PC-9 (cell line): ENCODE data around the gene KLK4. TPM values are rescaled to one million over a fixed set of nuclear protein-coding genes. Genes with fewer than 3 reads are reported as not detected.

Experiments
- BruUV-seq: library from RNA; stranded (reverse); fragments of 400-500 nt; replicated peaks from 2 replicates; lab custom pipeline; 2021; lab: Mats Ljungman, UMichigan
- CTCF ChIA-PET: fragments of 300-600 bp; sonication (Branson Sonifier 250); formaldehyde crosslinking; loops from one replicate; lab custom pipeline; 2022; ENCODE audit warnings: antibody characterized with exemption; lab: Charles Lee
- POLR2A ChIA-PET: fragments of 300-600 bp; sonication (Branson Sonifier 250); formaldehyde crosslinking; loops from one replicate; lab custom pipeline; 2022; ENCODE audit warnings: antibody characterized with exemption; ENCODE audit not compliant: unreplicated experiment; lab: Charles Lee
- DNase-seq, 2 experiments: peaks; one replicate each; pipeline versions ENCODE4 v3.0.0 to v3.0.0-alpha.2; 2015 to 2022; ENCODE audit warnings: mixed read lengths in 1 of 2
- H2AFZ ChIP-seq: fragments of 200-600 bp; sonication (generic); 2 replicates; pipeline ENCODE4 v1.8.1; 2017; ENCODE audit warnings: antibody characterized with exemption
- H3F3A ChIP-seq: fragments of 200-600 bp; sonication (generic); 2 replicates; pipeline ENCODE4 v1.8.1; 2017; ENCODE audit warnings: antibody characterized with exemption, mild to moderate bottlenecking, low read depth; ENCODE audit not compliant: insufficient read depth
- H3K27ac ChIP-seq: fragments of 200-600 bp; sonication (generic); 2 replicates; pipeline ENCODE4 v1.6.1; 2016; ENCODE audit warnings: mixed run types
- H3K27me3 ChIP-seq: fragments of 200-600 bp; sonication (generic); 2 replicates; pipeline ENCODE4 v1.6.1; 2016; ENCODE audit warnings: low read depth, mixed run types; ENCODE audit not compliant: insufficient read depth
- H3K36me3 ChIP-seq: fragments of 200-600 bp; sonication (generic); 2 replicates; pipeline ENCODE4 v1.6.1; 2016; ENCODE audit warnings: low read depth, mixed run types
- H3K4me1 ChIP-seq: fragments of 200-600 bp; sonication (generic); replicated peaks from 2 replicates; pipeline ENCODE4 v1.6.1; 2016; ENCODE audit warnings: mixed run types; ENCODE audit not compliant: insufficient read depth
- H3K4me2 ChIP-seq: fragments of 200-600 bp; sonication (generic); 2 replicates; pipeline ENCODE4 v1.6.1; 2017; ENCODE audit warnings: mixed run types
- H3K4me3 ChIP-seq: fragments of 200-600 bp; sonication (generic); 2 replicates; pipeline ENCODE4 v1.6.1; 2016; ENCODE audit warnings: mixed run types
- H3K79me2 ChIP-seq: fragments of 200-600 bp; sonication (generic); 2 replicates; pipeline ENCODE4 v1.6.1; 2017; ENCODE audit warnings: low read depth, mixed run types
- H3K9me2 ChIP-seq: fragments of 200-600 bp; sonication (generic); 2 replicates; pipeline ENCODE4 v1.8.1; 2017; ENCODE audit warnings: mild to moderate bottlenecking; ENCODE audit not compliant: insufficient read depth
- H3K9me3 ChIP-seq: fragments of 200-600 bp; sonication (generic); 2 replicates; pipeline ENCODE4 v1.8.1; 2016; ENCODE audit warnings: low read depth; ENCODE audit not compliant: insufficient read depth
- H4K20me1 ChIP-seq: fragments of 200-600 bp; sonication (generic); 2 replicates; pipeline ENCODE4 v1.8.1; 2017; ENCODE audit not compliant: insufficient read depth
- EZH2 ChIP-seq: fragments of 200-600 bp; sonication (generic); IDR thresholded peaks from 2 replicates; pipeline ENCODE4 v1.8.0; 2017; ENCODE audit warnings: antibody characterized with exemption, low read depth
- intact Hi-C: fragments of 100-400 bp; cut with micrococcal nuclease; formaldehyde crosslinking; loops from one replicate; pipeline ENCODE4 v1.10.0; 2022; ENCODE audit not compliant: unreplicated experiment
- total RNA-seq: library from RNA; stranded (reverse); gene quantifications from 2 replicates; pipeline ENCODE4 v1.2.3, GENCODE V29; 2021
- TF ChIP-seq, protein P1 (sequence below): fragments of 200-600 bp; sonication (generic); conservative IDR thresholded peaks from 2 replicates; pipeline ENCODE4 v1.6.1; 2017; ENCODE audit warnings: mixed run types, antibody characterized with exemption, mild to moderate bottlenecking, moderate library complexity

KLK4 gene
- total RNA-seq, 1 experiment from 2014 or later: not detected

GRCh38 chr19:50858886-50859285, 52.3 kb downstream of the KLK4 start:
- no TSS peak for BruUV-seq

DNA sequence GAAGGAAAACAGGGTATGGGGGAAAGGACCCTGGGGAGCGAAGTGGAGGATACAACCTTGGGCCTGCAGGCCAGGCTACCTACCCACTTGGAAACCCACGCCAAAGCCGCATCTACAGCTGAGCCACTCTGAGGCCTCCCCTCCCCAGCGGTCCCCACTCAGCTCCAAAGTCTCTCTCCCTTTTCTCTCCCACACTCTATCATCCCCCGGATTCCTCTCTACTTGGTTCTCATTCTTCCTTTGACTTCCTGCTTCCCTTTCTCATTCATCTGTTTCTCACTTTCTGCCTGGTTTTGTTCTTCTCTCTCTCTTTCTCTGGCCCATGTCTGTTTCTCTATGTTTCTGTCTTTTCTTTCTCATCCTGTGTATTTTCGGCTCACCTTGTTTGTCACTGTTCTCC, 53.8 kb downstream of the KLK4 start:
- intact Hi-C loops: no loop called here
- Histone ChIP-seq H3K9me2 (no peaks in the 10 kb centered on the region), H3K27me3 (peaks cover 96% of the 10 kb centered on the region), H3K9me3 (no peaks in the 10 kb centered on the region; the same call in 1 of the 2 replicates), H3K4me3 (no peak overlapping the region), H3K4me2 (no peak overlapping the region), H3K36me3 (no peaks in the 10 kb centered on the region), H3K79me2 (no peaks in the 10 kb centered on the region), H3K27ac (no peak overlapping the region), H3F3A (no peaks in the 10 kb centered on the region), H4K20me1 (no peaks in the 10 kb centered on the region), H3K4me1 (no peaks in the 10 kb centered on the region), H2AFZ (no peak overlapping the region)
- no peak for DNase-seq
- no TSS peak for BruUV-seq
- ChIA-PET CTCF (no interaction called here), POLR2A (no interaction called here)
- no peak for TF ChIP-seq EZH2
- TF ChIP-seq, protein P1, sequence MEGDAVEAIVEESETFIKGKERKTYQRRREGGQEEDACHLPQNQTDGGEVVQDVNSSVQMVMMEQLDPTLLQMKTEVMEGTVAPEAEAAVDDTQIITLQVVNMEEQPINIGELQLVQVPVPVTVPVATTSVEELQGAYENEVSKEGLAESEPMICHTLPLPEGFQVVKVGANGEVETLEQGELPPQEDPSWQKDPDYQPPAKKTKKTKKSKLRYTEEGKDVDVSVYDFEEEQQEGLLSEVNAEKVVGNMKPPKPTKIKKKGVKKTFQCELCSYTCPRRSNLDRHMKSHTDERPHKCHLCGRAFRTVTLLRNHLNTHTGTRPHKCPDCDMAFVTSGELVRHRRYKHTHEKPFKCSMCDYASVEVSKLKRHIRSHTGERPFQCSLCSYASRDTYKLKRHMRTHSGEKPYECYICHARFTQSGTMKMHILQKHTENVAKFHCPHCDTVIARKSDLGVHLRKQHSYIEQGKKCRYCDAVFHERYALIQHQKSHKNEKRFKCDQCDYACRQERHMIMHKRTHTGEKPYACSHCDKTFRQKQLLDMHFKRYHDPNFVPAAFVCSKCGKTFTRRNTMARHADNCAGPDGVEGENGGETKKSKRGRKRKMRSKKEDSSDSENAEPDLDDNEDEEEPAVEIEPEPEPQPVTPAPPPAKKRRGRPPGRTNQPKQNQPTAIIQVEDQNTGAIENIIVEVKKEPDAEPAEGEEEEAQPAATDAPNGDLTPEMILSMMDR: no peak

More at GRCh38 chr19:50858886-50859285, 52.3 kb downstream of the KLK4 start:
- peaks cover 95% of the 10 kb centered on the region for H3K27me3 ChIP-seq
- H3K79me2 ChIP-seq: no peaks in the 10 kb centered on the region
- no peaks in the 10 kb centered on the region for H3K36me3 ChIP-seq
- TF ChIP-seq, protein P1: no peak
- no peak for TF ChIP-seq EZH2
- H3K27ac ChIP-seq: no peak overlapping the region
- intact Hi-C loops: no loop called here
- H3K4me2 ChIP-seq: no peak overlapping the region
- ChIA-PET CTCF (no interaction called here), POLR2A (no interaction called here)
- H3F3A ChIP-seq: no peaks in the 10 kb centered on the region
- H2AFZ ChIP-seq: no peak overlapping the region
- no peaks in the 10 kb centered on the region for H3K4me1 ChIP-seq
- no peak overlapping the region for H3K4me3 ChIP-seq
- DNase-seq: no peak
- no peaks in the 10 kb centered on the region for H4K20me1 ChIP-seq
- H3K9me2 ChIP-seq: no peaks in the 10 kb centered on the region
- no peaks in the 10 kb centered on the region; the same call in 1 of the 2 replicates for H3K9me3 ChIP-seq

Other genes with a start within 250 kb of the KLK4 start
- gene SHANK1, start 191.6 kb downstream of the KLK4 start, total RNA-seq: not detected in 2 replicates
- gene CLEC11A, start 188.0 kb downstream of the KLK4 start, total RNA-seq: not detected in 2 replicates
- not detected in 2 replicates for gene GPR32, start 140.9 kb downstream of the KLK4 start, total RNA-seq
- gene ACP4, start 121.0 kb downstream of the KLK4 start, total RNA-seq: not detected in 2 replicates
- gene KLK1, start 87.6 kb downstream of the KLK4 start, total RNA-seq: not detected in 2 replicates
- gene KLK15, start 77.8 kb downstream of the KLK4 start, total RNA-seq: not detected in 2 replicates
- gene KLK3, start 56.5 kb downstream of the KLK4 start, total RNA-seq: not detected in 2 replicates
- gene KLK2, start 38.0 kb downstream of the KLK4 start, total RNA-seq: not detected in 2 replicates
- gene KLK5, start 41.6 kb upstream of the KLK4 start, total RNA-seq: 405 and 412 TPM in 2 replicates
- 490 and 581 TPM in 2 replicates for gene KLK6, start 58.2 kb upstream of the KLK4 start, total RNA-seq
- gene KLK7, start 72.5 kb upstream of the KLK4 start, total RNA-seq: 98.1 and 138 TPM in 2 replicates
- gene KLK8, start 90.2 kb upstream of the KLK4 start, total RNA-seq: 120 and 128 TPM in 2 replicates
- 28.0 and 28.9 TPM in 2 replicates for gene KLK10, start 108.3 kb upstream of the KLK4 start, total RNA-seq
- 1.5 and 1.6 TPM in 2 replicates for gene KLK11, start 115.2 kb upstream of the KLK4 start, total RNA-seq
- not detected in 2 replicates for gene KLK12, start 123.6 kb upstream of the KLK4 start, total RNA-seq
- not detected in 2 replicates for gene KLK13, start 153.7 kb upstream of the KLK4 start, total RNA-seq
- 0.35 and 0.57 TPM in 2 replicates for gene KLK14, start 171.5 kb upstream of the KLK4 start, total RNA-seq
- 7.2 and 12.6 TPM in 2 replicates for gene CTU1, start 197.0 kb upstream of the KLK4 start, total RNA-seq
- gene SIGLEC9, start 213.5 kb upstream of the KLK4 start, total RNA-seq: not detected in 2 replicates
- not detected in 2 replicates for gene SIGLEC7, start 230.9 kb upstream of the KLK4 start, total RNA-seq